ENCODE measurements around the gene ZFHX3.

ZFHX3 gene

DNA sequence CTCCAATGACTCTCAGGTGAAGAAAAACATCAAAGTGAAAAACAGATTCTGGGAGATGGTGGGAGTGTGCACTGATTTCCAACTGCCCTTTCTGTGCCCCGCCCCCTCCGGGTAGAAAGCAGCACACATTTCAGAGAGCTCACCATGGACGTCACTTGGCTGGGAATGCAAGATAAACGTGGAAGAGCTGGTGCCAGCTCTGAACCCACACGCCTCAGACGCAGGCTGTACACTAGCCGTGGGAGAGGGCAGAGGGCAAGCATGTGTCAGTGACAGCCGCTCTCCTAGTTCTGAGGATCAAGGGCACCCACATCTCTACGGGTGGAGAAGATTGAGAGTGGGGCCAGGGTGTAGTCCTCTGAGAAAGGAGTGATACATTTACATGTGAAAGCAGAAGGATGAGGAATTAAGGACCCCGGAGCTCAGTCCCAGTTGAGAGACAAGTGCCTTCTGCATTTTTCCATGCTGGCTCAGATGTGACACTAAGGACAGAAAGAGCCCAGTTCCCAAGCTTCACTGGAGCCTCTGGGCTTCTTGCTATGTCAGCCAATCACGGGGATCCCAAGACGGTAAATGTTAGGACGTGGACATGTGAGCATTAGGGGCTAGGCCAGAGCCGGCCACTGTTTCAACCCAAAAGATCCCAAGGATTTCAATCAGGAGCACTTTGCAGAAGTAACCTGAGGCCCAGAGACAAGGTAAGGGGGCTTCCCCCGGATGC lies 101.3 kb downstream of the ZFHX3 start:
- no peak for DNase-seq

DNA sequence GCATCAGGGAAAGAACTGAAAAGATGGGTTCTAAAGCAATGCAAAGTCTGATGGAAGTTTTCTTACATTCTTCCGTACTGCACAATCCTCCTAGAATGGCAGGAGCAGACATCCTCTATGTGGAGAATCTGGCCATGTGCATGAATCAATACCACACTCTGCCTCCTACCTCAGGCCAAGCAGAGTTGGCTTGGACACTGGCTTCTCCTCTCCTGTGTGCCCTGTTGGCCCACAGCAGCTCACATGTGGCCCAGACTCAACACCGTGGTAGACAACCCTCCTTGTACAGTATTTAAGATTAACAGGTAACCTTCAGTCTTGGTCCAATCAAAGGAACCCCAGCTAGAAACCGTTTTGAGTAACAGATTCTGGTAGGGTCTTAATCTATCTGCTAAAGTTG lies 101.9 kb downstream of the ZFHX3 start:
- no peak for DNase-seq

DNA sequence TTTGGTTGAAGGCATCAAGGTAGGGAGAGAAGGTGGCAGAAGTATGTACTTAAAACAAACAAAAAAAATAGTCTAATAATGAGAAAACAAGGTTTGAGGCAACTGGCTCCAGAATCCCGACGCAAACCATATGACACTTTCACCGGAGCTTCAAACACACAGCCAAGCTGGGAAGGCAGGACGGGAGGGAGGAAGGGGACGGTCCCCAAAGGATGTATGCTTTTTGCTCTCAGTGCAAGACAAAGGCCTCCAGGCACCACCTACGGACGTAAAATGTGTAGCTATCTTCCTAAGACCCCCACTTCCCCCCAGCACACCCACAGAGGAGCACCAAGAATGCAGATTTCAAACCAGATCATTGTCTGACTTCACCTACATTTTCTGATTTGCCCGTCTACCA lies 102.3 kb downstream of the ZFHX3 start:
- no peak for DNase-seq

DNA sequence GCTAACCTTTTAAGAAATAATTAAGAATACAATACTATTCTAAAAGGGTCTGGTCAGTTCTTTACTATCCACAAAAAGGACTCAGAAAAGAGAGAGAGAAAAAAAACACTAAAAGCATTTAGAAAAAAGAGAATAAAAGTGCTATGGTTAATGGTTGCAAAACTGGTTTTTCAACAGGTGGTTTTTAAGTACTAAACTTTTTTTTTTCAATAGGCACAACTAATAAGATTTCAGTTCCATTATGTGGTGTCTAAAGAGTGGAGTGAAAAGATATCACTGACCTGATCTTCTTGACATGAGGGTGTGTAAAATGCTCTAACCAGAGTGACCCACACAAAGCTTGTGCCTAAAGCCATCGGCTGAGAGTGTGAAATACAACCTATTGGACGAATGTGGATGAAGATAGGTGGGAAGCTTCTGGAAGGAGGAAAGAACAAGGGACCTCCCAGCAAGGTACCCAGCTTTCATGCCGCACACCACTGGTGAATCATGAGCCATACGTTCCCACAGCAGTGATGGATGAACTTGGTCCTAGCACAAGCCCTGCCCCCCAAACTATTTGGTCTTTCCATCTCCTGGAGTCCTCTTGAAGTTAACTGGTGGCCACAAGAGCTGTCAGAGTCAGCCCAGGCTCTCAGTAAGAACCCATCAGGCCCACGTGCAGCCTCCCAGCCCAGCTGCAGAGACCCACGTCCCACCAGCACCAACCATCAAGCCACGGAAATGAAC lies 103.0 kb downstream of the ZFHX3 start:
- DNase-seq, result no peak

DNA sequence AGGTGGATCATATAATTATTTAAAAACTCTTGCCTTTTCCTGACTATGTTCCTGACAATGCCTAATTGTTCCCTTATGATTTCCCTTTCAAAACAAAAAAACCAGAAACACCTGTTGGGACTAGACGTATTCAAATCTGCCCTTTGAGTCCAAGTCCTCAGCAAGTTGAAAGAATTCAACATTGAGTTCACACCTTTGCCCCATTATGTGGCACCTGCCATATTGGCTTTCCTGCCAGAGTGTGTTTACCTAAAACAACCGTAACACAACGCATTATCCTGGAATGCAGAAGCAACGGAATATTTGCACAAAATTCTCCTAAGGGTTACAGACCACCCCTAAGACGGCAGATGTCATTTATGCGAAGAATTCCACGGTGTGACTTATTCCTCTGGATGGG lies 105.9 kb downstream of the ZFHX3 start:
- no peak for DNase-seq

DNA sequence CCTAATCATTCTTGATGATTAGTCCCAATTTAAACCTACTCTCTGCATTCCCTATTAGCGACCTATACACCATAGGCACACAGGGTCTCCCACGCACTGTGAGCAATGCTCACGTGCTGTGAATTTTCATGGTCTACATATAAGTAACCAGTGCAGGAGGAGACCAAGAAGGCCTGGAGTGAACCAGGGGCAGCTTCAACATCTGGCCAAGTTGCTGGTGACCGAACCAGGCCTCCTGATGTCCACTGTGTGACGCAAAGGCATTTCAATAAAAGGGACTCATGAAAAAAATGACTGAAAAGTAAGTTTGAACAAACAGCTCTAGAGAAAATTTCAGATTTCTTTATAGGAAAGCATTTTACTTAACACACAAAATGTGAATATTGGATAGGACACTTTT lies 107.0 kb downstream of the ZFHX3 start:
- DNase-seq, result no peak

DNA sequence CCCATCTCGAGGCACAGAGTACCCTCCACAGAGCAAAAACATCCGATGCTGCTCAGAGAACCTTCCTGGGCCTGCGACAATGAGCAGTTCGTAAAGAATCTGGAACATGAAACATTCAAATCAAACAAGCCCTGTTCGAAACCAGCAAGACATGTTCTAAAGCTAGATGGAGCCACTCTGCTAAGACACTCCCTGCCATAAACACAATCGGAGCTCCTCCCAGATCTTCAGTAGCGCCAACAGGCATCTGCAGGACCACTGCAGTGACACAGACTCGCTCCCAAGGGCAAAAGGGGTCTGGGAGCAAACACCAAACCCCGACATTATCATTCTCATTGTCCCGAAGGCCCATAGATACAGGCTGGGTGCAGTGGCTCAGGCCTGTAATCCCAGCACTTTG lies 108.7 kb downstream of the ZFHX3 start:
- no peak for DNase-seq

DNA sequence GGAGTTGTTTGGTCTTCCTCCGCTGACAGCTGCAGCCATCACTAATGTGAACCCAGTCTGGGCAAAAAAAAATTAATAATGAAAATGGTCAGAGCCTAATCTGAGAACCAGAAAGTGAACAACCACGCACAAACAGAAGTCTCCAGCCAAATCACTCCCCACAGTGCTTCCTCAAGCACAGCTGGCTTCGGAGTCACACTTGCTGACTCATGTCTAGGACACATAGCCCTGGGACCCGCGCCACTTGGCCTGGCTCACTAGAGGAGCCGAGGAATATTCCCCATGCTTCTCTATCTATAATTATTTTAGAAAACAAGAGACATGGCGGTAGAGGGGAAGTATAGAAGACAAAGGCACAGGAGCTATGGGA lies 109.1 kb downstream of the ZFHX3 start:
- peak; percentile 48 for DNase-seq

DNA sequence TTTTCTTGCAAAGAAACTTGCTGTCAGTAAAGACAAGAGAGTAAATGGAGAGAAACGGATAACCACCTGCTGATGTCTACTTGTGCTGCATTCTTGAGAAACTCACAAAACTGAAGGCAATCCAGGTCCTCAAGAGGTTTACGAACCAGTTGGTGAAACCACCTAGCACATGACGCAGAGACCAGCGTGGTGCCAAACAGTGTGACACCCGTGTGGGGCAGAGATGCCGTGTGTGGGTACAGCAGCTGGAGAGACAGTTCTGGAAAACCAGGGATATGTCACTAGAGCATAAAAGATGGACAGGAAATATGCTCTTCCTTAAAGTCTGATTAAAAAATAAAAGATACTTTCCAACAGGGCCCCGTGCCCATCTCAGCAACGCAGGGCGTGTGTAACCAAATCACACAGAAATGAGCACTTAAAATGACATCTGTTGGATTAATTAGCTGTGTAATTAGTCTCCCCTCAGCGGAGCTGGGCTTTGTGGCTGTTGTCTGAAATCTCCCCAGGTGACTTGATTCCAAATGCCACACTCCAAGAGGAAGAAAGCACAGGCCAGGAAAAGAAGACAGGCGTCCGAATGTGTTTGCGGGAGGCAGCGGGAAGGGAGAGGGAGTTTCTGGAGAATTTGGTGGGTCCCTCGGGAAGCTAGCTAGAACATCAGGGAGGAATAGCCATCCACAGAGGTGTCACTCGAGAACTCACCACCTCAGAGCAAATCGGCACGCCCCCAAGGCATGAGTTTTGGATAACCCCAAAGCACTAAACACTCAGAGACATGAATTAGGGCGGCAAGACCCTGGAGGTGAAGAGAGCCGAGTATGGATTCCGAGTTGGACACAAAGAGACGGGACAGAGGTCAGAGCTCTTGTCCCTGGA lies 109.8 kb downstream of the ZFHX3 start:
- DNase-seq, result no peak

DNA sequence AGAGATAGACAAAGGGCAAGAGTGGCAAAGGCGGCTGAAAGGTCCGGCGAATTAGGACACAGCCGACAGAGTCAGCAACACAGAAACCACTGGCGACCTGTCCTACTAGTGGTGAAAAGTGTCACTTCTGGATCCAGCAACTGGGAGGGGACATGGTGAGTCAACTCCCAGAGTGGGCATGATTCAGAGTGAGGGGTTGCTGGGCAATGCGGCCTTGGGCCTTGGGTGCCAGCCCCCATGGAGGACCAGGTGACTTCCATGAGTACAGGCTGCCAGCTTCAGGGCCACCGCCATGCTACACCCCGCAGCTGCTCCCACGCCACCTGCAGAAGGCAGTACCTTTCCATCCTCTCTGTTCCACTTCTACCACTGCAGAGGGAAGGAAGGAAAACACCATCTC lies 110.6 kb downstream of the ZFHX3 start:
- no peak for DNase-seq

DNA sequence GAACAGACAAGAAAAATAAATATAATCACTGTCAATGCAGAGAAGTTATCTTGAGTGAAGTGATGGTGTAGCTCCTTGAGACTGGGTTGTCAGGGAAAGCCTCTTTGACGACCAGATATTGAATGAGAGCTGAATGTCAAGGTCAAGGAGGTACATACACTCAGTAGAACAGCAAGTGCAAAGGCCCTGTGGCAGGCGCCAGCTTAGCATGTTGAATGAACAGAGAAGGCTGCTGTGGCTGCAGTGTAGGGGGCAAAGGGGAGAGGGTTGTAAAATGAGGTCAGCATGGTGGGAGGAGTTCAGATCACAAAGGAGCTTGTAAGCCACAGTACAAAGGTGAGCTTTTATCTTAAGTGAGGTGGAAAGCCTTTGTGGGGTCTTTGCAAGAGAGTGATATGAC lies 111.5 kb downstream of the ZFHX3 start:
- no peak for DNase-seq

DNA sequence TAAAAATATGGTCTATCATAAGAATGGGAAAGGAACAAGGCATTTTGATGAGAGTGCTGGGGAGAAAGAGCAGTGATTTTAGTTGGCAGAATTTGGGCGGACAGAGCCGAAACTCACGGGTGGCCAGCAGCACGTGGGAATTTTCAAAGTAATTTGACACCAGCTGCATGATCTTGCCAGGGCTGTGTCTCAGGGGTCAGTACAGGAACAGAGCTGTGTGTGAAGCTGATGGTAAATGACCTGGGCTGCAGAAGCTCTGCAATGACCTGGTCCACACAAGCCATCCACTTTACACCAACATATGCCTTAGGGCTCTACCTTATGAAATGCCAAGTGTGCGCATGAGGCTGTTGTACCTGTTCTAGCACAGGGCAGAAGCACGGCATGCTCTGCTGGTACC lies 112.0 kb downstream of the ZFHX3 start:
- DNase-seq, result no peak

DNA sequence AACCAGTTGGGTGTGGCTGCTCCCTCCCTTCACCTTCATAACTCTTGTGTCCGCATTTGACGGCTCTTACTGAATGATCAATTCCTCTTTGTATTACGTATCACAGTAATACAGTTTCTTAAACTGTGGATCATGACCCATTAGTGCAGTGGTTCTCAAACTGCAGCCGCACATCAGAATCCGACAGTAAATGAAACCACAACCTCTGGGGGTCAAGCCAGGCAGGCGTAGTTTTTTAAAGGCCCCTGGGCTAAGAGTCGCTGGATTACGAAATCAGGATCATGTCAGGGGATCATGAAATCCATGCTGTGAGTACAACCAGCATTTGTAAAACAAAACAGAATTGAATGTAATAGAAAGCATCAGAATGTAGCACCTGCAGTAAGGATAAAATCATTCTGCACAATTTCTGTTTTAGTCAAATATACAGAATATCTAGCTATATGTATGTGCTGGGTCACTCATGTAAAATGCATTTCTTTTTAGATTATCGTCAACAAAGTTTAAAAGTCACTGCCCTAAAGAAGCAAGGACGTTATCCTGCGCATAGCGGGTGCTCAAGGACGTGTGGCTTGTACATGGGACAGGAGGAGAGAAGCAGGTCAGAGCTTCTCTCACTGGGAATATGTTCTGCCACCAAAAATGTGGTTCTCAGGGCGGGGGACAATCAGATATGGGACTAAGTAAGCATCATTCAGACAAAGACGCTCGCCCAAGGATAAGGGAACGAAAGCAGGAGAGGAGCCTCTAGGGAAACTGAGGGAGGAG lies 113.1 kb downstream of the ZFHX3 start:
- DNase-seq, result peak; percentile 78

DNA sequence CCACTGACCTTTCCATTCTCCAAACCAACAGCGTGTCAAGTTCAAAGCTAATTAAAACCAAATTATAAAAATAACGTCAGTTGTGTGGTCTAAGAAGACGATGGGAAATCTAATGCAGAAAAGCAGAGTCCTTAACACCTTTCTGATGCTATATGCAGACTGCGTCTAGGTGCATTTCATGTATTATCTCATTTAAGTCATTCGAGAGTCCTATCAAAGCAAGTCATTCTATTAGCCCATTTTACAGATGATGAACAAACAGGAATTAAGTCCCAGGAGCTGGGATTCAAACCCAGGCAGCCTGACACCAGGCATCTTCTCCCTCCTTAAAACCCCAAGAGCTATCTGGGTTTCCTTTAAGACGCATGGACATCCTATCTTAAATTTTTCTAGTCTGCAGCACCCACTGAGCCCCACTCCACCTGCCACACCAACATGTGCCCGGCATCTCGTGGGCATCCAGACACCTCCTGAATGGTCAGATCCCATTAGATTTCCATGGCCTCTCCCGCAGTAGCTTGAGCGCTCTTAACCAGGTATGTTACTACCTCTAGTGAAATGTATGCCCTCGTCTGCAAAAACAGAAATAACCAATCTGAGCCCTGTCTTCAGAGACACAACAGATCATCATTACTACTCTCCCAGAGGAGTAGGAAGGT lies 115.1 kb downstream of the ZFHX3 start:
- no peak for DNase-seq

DNA sequence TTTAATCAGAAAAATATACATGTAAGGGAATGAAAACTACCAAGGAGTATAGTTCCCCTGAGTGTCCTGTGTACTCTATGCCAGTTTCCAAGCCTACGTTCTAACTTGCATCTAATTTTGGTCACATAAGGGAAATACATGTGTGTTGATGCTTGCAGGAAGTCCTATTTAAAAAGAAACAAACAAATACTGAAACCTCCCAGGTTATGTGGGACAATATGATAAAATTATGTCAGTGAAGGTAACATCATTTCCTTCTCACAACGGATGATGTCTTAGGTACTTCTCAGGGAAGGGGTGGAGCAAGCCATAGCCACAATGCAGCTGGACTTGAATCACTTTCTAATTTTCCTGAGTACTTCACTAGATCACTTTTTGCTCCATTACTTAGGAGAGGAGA lies 115.9 kb downstream of the ZFHX3 start:
- DNase-seq, result no peak

DNA sequence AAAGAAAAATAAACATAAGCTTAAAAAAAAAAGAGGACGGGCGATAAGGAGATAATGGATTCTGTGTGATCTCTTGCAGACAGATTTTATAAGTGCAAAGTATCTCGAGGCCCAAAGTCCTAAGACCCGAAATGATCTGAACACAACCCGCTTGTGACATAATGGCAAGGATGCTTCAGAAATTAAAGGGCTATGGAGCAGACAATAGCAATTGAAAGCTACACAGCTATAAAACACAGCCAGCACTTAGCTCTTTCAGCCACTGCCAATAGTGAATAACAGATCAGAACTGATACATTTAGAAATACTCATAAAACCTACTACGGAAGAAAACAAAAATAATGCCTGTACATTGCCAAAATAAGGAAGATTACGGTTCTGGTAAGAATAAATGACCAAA lies 117.5 kb downstream of the ZFHX3 start:
- no peak for DNase-seq

DNA sequence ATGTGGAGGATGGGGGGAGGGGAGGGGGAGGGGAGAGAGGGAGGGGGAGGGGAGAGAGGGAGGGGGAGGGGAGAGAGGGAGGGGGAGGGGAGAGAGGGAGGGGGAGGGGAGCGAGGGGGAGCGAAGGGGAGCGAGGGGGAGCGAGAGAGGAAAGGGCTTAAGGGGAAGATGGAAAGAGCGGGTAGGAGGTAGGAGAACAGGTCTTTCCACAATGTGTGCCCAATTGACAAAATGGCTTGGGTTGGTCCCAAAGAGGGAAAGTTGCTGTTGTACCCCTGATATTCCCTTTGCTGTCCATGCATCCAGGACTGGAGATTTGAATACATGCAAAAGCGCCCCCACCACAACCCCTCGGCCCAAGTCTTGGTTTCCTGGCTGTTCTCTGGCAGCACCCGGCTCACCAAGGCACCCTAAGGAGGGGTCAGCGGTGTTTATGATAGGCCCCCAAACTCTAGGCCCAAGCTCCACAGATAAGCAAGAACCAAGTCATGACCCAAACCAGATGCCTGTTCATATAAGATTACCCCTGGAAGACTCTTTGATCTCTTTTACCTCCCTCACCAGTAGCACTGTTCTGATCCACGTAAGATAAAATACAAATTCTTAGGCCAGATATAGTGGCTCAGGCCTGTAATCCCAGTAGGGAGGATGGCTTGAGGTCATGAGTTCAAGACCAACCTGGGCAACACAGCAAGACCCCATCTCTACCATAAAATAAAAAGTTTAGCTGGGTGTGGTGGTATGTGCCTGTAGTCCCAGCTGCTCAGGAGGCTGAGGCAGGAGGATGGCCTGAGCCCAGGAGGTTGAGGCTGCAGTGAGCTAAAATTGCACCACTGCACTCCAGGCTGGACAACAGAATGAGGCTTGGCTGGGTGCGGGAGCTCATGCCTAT lies 119.6 kb downstream of the ZFHX3 start:
- DNase-seq, result no peak

DNA sequence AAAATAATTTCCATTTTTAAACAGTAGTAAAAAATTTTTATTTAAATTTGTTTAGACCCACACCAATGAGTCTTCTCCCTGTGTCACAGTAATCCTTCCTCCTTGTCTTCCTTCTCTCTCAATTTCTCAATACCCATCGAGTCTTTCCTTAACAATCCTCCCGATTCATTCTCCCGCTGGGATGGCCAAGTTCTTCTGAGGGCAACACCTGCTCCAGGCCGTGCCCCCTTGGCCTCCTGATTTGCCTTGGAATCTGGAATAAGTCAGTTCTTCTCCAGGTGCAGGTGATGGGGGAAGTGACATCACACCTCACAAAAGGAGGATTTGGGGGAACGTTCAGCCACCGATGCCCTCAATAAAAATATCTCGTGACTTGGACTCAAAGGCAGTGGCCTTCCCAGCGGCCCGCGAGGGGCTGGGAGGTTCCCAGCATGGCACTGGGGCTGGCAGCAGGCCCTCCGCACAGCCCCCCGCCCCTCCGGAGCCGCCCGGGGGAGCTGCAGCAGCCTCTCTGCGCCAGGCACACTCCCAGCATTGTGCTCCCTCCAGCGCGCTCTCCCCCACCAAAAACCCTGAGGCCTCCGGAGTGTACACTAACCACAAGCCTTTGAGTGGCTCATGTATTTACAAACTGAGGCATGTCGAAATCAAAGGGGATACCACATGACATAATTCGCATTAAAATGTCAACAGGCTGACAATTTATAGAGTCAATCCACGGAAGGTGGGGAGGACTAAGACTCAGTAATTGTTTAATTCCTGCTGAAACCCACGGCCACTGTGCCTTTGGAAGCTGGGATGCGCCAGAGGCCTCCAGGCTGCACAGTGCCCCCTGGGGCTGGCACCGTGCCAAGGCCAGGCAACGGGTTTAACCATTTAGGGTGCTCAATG lies 120.5 kb downstream of the ZFHX3 start:
- peak; percentile 93 for DNase-seq

DNA sequence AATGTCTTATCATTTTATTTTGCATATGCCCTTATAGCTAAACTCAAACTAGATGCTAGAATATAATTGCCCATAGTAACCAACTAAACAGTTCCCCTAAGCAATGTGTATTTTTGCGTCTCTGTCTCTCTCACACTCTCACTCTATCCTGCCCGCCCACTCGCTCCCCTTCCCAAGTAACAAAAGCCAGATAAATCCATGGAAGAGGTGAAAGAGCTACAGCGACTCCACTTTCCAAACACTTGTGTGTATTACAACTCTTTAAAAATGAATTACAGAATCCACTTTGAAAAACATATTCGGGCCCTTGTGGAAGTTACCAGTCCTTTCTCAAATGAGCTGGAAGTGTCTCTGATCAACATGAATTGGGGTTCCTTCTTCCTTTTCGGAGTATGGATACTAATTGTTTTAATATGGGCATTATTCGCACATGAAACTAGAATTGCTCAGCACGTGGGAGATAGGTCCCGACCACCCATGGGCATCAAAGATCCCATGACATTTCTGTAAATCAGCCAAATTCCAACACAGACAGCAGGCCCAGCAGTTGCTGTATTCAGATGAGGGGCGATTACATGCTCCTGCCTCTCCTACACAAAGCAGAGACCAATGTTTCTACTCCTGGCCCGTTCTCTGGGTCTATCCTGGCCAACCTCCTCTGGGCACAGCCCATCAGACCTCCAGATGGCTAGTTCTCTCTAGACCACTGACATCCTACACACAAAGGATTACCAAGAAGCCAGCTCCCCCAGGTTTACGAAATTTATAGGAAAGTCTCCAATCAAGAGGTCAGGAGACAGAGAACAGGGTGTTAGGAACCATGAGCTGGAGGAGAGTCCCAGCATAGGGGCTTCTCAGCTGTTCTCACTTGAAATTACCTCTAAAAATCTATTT lies 121.5 kb downstream of the ZFHX3 start:
- DNase-seq, result no peak

Data from MV-4-11 (cell line).